GM10266 (cell line): ENCODE measurements around the gene FOSB.

Experiments
- DNase-seq: peaks from one replicate; pipeline ENCODE4 v3.0.0; 2012; ENCODE audit errors: extremely low spot score
- CTCF ChIP-seq: IDR thresholded peaks from 2 replicates; pipeline ENCODE4 v1.5.1; 2012; ENCODE audit warnings: mild to moderate bottlenecking, low read depth; ENCODE audit not compliant: control insufficient read depth, insufficient read depth; ENCODE audit errors: missing control alignments

Gene FOSB

GRCh38 chr19:45497791-45498190 lies 30.0 kb downstream of the FOSB start:
- no peak for DNase-seq
- no peak for TF ChIP-seq CTCF

GRCh38 chr19:45498411-45499195 lies 30.8 kb downstream of the FOSB start, which contains the start of gene PPM1N:
Gene PPM1N (plus strand): TSS chr19:45498443. CDS start chr19:45498473, 30 bp downstream.
- TF ChIP-seq CTCF: peak; percentile 48
- DNase-seq: peak; percentile 67

DNA sequence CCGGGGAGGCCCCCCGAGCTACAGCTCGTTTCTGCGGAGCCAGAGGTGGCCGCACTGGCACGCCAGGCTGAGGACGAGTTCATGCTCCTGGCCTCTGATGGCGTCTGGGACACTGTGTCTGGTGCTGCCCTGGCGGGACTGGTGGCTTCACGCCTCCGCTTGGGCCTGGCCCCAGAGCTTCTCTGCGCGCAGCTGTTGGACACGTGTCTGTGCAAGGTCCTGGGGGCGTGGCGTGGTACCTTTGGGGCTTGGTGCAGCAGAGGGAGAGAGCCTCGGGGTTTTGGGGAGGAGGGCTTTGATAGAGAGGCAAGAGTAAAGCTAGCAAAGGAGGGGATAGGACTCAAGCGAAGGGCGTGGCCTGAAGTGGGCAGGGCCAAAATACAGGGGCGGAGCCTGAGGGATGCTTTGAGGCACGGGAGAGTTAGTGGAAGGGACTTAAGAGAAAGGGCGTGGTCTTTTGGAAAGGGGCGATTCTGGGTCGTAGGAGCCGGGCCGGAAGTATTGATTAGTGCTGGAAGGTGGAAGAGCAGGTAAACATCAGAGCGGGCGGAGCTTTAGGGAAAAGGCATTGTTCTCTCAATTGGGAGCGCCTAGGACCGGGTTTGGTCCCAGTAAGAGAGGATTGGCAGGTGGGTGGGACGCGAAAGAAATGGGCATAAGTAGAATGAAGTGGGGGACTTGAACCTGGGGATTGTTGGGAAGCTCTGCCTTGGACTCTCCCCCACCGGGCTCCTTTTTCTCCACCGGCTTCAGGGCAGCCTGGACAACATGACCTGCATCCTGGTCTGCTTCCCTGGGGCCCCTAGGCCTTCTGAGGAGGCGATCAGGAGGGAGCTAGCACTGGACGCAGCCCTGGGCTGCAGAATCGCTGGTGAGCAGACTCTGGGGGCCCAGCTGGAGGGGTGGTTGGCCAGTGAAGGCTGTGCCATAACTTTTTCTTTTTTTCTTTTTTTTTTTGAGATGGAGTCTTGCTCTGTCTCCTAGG lies 31.7 kb downstream of the FOSB start:
- TF ChIP-seq CTCF: no peak
- DNase-seq: peak; percentile 70

GRCh38 chr19:45500918-45501729 lies 33.3 kb downstream of the FOSB start:
- no peak for DNase-seq
- no peak for TF ChIP-seq CTCF

- peak; percentile 31 for DNase-seq
- no peak for TF ChIP-seq CTCF
These were observed 33.9 kb downstream of the FOSB start for GRCh38 chr19:45501730-45502014.

- TF ChIP-seq CTCF: no peak
- peak; percentile 10 for DNase-seq
These were observed 34.3 kb downstream of the FOSB start for GRCh38 chr19:45502111-45502510.
